ENCODE data around the gene GPR63. TPM values are rescaled to one million over a fixed set of nuclear protein-coding genes. Genes with fewer than 3 reads are reported as not detected.

GPR63 gene
- total and polyA plus RNA-seq, 2 of the 13 experiments (the other 11 are each of a cell fraction or from before 2014, with no cell fraction given) = 0.01 to 0.02 TPM

DNA sequence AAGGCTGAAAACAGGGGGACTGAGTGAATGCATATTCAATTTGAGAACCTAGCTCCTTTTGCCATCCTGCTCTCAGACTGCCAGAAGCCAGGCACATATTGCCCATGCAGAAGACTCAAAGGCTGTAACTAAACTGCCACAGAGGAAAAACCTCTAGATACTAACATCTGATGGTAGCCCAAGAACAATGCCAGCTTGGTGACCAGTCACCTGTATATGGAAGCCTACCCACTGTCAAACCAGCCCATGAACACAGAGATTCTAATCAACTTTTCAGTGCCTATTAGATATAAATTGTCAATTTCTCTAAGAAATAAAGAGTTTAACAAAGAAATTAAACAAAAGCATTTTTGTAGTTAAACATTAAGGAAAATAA is 34.2 kb downstream of the GPR63 start (continued):
- TF ChIP-seq KLF13 (CRISPR knock-in tag; IDR thresholded peaks at IDR 0.05) (no peak), XRCC5 (optimal IDR thresholded peaks at IDR 0.05; ENCODE audit: low read length) (no peak)

DNA sequence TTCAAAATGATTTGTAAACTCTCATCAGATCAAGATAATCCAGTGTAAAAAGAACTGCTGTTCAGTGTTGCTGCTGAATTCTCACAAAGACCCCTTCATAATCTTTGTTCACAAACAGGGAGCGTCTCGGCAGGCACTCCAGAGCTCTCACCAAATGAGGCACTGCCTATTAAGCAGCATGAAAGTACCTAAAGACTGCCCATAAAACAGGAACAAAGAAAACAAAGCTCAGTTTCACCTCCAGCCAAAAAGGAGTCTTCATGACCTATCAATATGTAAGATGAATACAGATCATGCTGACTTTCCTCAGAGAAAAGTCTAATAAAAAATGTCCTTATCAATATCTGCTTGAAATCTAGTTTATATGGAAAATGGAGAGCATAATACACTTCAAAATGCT is 41.8 kb downstream of the GPR63 start:
- H3K9me3 ChIP-seq (ENCODE audit: low read length) = no peaks in the 10 kb centered on the region
- no TSS peak for BruUV-seq (replicated peaks)
- H3K9ac ChIP-seq (ENCODE audit: insufficient read depth, low read depth, low read length) = no peak overlapping the region
- ATAC-seq (no peak), FAIRE-seq (no peak), DNase-seq (ENCODE audit: low spot score) (no peak)
- intact Hi-C loops (cut with micrococcal nuclease; ENCODE audit: unreplicated experiment) = no loop called here
- no peaks in the 10 kb centered on the region for H3K4me1 ChIP-seq (ENCODE audit: insufficient read depth, low read length)
- ChIA-PET CTCF (ENCODE audit: low intra/inter-chr PET ratio, low total read pairs) (no interaction called here), POLR2A (no interaction called here)
- H3K79me2 ChIP-seq (ENCODE audit: insufficient read depth, low read length) = no peaks in the 10 kb centered on the region
- H3K4me2 ChIP-seq (ENCODE audit: low read depth, low read length) = no peak overlapping the region
- no peak overlapping the region for H3K27ac ChIP-seq (ENCODE audit: extremely low read length, insufficient read depth, low read length)
- no peak overlapping the region for H2AFZ ChIP-seq (ENCODE audit: low read length)
- H4K20me1 ChIP-seq (ENCODE audit: insufficient read depth, low read length) = no peaks in the 10 kb centered on the region
- H3K27me3 ChIP-seq (ENCODE audit: control insufficient read depth in 1 of 2, insufficient read depth in 2 of 2, low read length in 2 of 2) = no peaks in the 10 kb centered on the region
- 8% methylated on average over 2 of the region's 2 CpGs for WGBS (ENCODE audit: low lambda C conversion rate)
- no peaks in the 10 kb centered on the region for H3K36me3 ChIP-seq (replicated peaks in 1 of 2; ENCODE audit: control insufficient read depth in 1 of 2, insufficient read depth in 2 of 2, low read length in 2 of 2)
- H3K4me3 ChIP-seq (replicated peaks in 1 of 3; ENCODE audit: insufficient read depth in 1 of 3, low read depth in 2 of 3, low read length in 3 of 3) = no peak overlapping the region
- in situ Hi-C loops (cut with HindIII; ENCODE audit: extremely low pct_ligation_motif_present, low pct_unique_long_range_greater_than_20kb) = no loop called here
- TF ChIP-seq NR3C1 (CRISPR knock-in tag; IDR thresholded peaks at IDR 0.05) = no peak
- no peak for TF ChIP-seq ZNF44 (CRISPR knock-in tag; IDR thresholded peaks at IDR 0.05)
- no peak for TF ChIP-seq ZNF251 (CRISPR knock-in tag; IDR thresholded peaks at IDR 0.05)
- no peak for TF ChIP-seq KLF15 (CRISPR knock-in tag; IDR thresholded peaks at IDR 0.05; ENCODE audit: borderline replicate concordance)
- no peak for TF ChIP-seq NCOR1 (IDR thresholded peaks at IDR 0.05; ENCODE audit: borderline replicate concordance, low read length)
- TF ChIP-seq TBP (CRISPR knock-in tag; IDR thresholded peaks at IDR 0.05) = no peak
- TF ChIP-seq, protein P1, sequence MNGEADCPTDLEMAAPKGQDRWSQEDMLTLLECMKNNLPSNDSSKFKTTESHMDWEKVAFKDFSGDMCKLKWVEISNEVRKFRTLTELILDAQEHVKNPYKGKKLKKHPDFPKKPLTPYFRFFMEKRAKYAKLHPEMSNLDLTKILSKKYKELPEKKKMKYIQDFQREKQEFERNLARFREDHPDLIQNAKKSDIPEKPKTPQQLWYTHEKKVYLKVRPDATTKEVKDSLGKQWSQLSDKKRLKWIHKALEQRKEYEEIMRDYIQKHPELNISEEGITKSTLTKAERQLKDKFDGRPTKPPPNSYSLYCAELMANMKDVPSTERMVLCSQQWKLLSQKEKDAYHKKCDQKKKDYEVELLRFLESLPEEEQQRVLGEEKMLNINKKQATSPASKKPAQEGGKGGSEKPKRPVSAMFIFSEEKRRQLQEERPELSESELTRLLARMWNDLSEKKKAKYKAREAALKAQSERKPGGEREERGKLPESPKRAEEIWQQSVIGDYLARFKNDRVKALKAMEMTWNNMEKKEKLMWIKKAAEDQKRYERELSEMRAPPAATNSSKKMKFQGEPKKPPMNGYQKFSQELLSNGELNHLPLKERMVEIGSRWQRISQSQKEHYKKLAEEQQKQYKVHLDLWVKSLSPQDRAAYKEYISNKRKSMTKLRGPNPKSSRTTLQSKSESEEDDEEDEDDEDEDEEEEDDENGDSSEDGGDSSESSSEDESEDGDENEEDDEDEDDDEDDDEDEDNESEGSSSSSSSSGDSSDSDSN (CRISPR knock-in tag; IDR thresholded peaks at IDR 0.05) = no peak
- no peak for TF ChIP-seq ZNF136 (CRISPR knock-in tag; IDR thresholded peaks at IDR 0.05; ENCODE audit: low read depth)
- no peak for TF ChIP-seq NKX3-1 (CRISPR knock-in tag; IDR thresholded peaks at IDR 0.05)
- no peak for TF ChIP-seq JDP2 (CRISPR knock-in tag; IDR thresholded peaks at IDR 0.05; ENCODE audit: borderline replicate concordance)
- TF ChIP-seq KAT8 (CRISPR knock-in tag; IDR thresholded peaks at IDR 0.05) = no peak
- TF ChIP-seq, protein P2, sequence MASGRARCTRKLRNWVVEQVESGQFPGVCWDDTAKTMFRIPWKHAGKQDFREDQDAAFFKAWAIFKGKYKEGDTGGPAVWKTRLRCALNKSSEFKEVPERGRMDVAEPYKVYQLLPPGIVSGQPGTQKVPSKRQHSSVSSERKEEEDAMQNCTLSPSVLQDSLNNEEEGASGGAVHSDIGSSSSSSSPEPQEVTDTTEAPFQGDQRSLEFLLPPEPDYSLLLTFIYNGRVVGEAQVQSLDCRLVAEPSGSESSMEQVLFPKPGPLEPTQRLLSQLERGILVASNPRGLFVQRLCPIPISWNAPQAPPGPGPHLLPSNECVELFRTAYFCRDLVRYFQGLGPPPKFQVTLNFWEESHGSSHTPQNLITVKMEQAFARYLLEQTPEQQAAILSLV (CRISPR knock-in tag; IDR thresholded peaks at IDR 0.05; ENCODE audit: borderline replicate concordance) = no peak
